H1 (cell line): ENCODE measurements around the gene SH3BP5.

Source experiments
- BCL11A ChIP-seq, 2 experiments: IDR thresholded peaks; one replicate each; pipeline ENCODE4 v1.6.1; 2011; ENCODE audit warnings: low read depth in 2 of 2, low read length in 2 of 2, mild to moderate bottlenecking in 2 of 2
- CTCF ChIP-seq, 3 experiments: IDR thresholded peaks; 1 replicate in 2 of 3; 2 replicates in 1 of 3; pipeline versions ENCODE4 v1.5.1 to v1.6.1; 2011; ENCODE audit warnings: low read length in 3 of 3, mild to moderate bottlenecking in 3 of 3, inconsistent platforms in 2 of 3, low read depth in 1 of 3, moderate library complexity in 1 of 3; ENCODE audit not compliant: insufficient read depth in 1 of 3; ENCODE audit errors: control extremely low read depth in 1 of 3
- EGR1 ChIP-seq: IDR thresholded peaks from 2 replicates; pipeline ENCODE4 v1.6.1; 2011; ENCODE audit warnings: low read depth, low read length, borderline replicate concordance
- EP300 ChIP-seq, 2 experiments: IDR thresholded peaks; 1 replicate in 1 of 2; 2 replicates in 1 of 2; pipeline ENCODE4 v1.6.1; 2011 to 2012; ENCODE audit warnings: low read depth in 2 of 2, low read length in 2 of 2, mild to moderate bottlenecking in 2 of 2, borderline replicate concordance in 1 of 2, inconsistent platforms in 1 of 2, moderate library complexity in 1 of 2
- EZH2 ChIP-seq: fragments of 200-600 bp; sonication (generic); IDR thresholded peaks from 2 replicates; pipeline ENCODE4 v1.7.1; 2012; ENCODE audit warnings: low read depth, mild to moderate bottlenecking, moderate library complexity, low read length, inconsistent platforms; ENCODE audit not compliant: severe bottlenecking
- GABPA ChIP-seq: IDR thresholded peaks from 2 replicates; pipeline ENCODE4 v1.6.1; 2011; ENCODE audit warnings: mild to moderate bottlenecking, low read length, moderate library complexity, borderline replicate concordance; ENCODE audit not compliant: insufficient read depth
- PHF8 ChIP-seq: fragments of 200-600 bp; sonication (generic); conservative IDR thresholded peaks from 2 replicates; pipeline ENCODE4 v1.7.1; 2012; ENCODE audit warnings: low read depth, mild to moderate bottlenecking, inconsistent platforms, low read length, moderate library complexity
- POLR2A ChIP-seq, 2 experiments: IDR thresholded peaks; 1 replicate in 1 of 2; 2 replicates in 1 of 2; pipeline ENCODE4 v1.6.1; 2011; ENCODE audit warnings: low read depth in 2 of 2, low read length in 2 of 2, mild to moderate bottlenecking in 2 of 2; ENCODE audit errors: control extremely low read depth in 1 of 2
- POLR2AphosphoS5 ChIP-seq: IDR thresholded peaks from 2 replicates; pipeline ENCODE4 v1.6.1; 2011; ENCODE audit warnings: low read depth, low read length
- RNF2 ChIP-seq: fragments of 200-900, 300-1000 bp; sonication (generic); IDR thresholded peaks from 2 replicates; pipeline ENCODE4 v1.7.1; 2016; ENCODE audit warnings: borderline replicate concordance, low read depth, mild to moderate bottlenecking, antibody characterized with exemption, low read length; ENCODE audit not compliant: poor library complexity, severe bottlenecking; ENCODE audit errors: missing control alignments
- YY1 ChIP-seq: IDR thresholded peaks from 2 replicates; pipeline ENCODE4 v1.6.1; 2011; ENCODE audit warnings: low read depth, mild to moderate bottlenecking, low read length
- ZNF274 ChIP-seq: IDR thresholded peaks from 2 replicates; pipeline ENCODE4 v1.7.0; 2012; ENCODE audit warnings: low read length, borderline replicate concordance; ENCODE audit errors: extremely low read depth

GRCh38 chr3:15295506-15295905, 36.9 kb downstream of the SH3BP5 start:
- no peak for TF ChIP-seq BCL11A (IDR thresholded peaks at IDR 0.05; ENCODE audit: low read depth in 2 of 2, low read length in 2 of 2)
- no peak for TF ChIP-seq CTCF (IDR thresholded peaks at IDR 0.05; ENCODE audit: control extremely low read depth in 1 of 3, insufficient read depth in 1 of 3, low read depth in 1 of 3, low read length in 3 of 3)
- TF ChIP-seq POLR2AphosphoS5: no peak
- no peak for TF ChIP-seq EP300 (IDR thresholded peaks at IDR 0.05; ENCODE audit: borderline replicate concordance in 1 of 2, low read depth in 2 of 2, low read length in 2 of 2)
- no peak for TF ChIP-seq YY1
- TF ChIP-seq PHF8: no peak
- no peak for TF ChIP-seq RNF2
- TF ChIP-seq EGR1: no peak
- TF ChIP-seq EZH2: no peak
- no peak for TF ChIP-seq POLR2A (IDR thresholded peaks at IDR 0.05; ENCODE audit: control extremely low read depth in 1 of 2, low read depth in 2 of 2, low read length in 2 of 2)
- no peak for TF ChIP-seq ZNF274
- no peak for TF ChIP-seq GABPA
